ENCODE results near the gene DBR1.

GRCh38 chr3:138222131-138222941, 47.6 kb upstream of the DBR1 start:
- TF ChIP-seq YY1 (IDR thresholded peaks at IDR 0.05; ENCODE audit: insufficient read depth, insufficient read length), result no peak
- TF ChIP-seq SUZ12 (IDR thresholded peaks at IDR 0.05; ENCODE audit: extremely low read depth, insufficient read depth, insufficient read length), result no peak
- TF ChIP-seq ZNF274 (IDR thresholded peaks at IDR 0.05; ENCODE audit: low read depth, low read length), result no peak
